PC-9 (cell line): ENCODE data around the gene TCP11X2.
"Not testable (repeated sequence)": the region's sequence is repeated elsewhere in the genome, so short reads cannot be mapped to it uniquely, and the experiment has no call there.

ENCODE experiments used
- CTCF ChIP-seq: fragments of 200-600 bp; sonication (generic); conservative IDR thresholded peaks from 2 replicates; pipeline ENCODE4 v1.6.1; 2017; ENCODE audit warnings: mixed run types, antibody characterized with exemption, mild to moderate bottlenecking, moderate library complexity
- EZH2 ChIP-seq: fragments of 200-600 bp; sonication (generic); IDR thresholded peaks from 2 replicates; pipeline ENCODE4 v1.8.0; 2017; ENCODE audit warnings: antibody characterized with exemption, low read depth

- not testable (repeated sequence) for TF ChIP-seq EZH2, CTCF
Measured at GRCh38 chrX:102458615-102459014, 13.0 kb downstream of the TCP11X2 start.
